Spinal cord (tissue), 4 donors: ENCODE measurements around the gene FAM228B. TPM values are rescaled to one million over a fixed set of nuclear protein-coding genes. Genes with fewer than 3 reads are reported as not detected.

ENCODE experiments used
- polyA plus RNA-seq, 2 donors: library from polyadenylated mRNA; unstranded; fragments of 120-200 nt; gene quantifications; one replicate each; pipeline ENCODE4 v1.2.1, GENCODE V29; 2013; ENCODE audit not compliant: insufficient read length in 2 of 2
- total RNA-seq, 2 donors: library from RNA; depleted of rRNA in 1 of 2; stranded (reverse); fragments of 120-200 nt in 1 of 2; fragments of >200 nt in 1 of 2; gene quantifications; one replicate each; pipeline versions ENCODE4 v1.2.3 to v1.2.4, GENCODE V29; 2013 to 2014

Gene FAM228B
- total and polyA plus RNA-seq, 4 donors = 30.4 to 55.0 (median 49.7) TPM

Other genes with a start within 250 kb of the FAM228B start
- gene ATAD2B, start 196.3 kb upstream of the FAM228B start, total RNA-seq = 10 to 100 TPM; 28.1 to 42.4 TPM
- gene ATAD2B, start 196.3 kb upstream of the FAM228B start, polyA plus RNA-seq = 10 to 100 TPM; 14.5 to 17.2 TPM
- 10 to 100 TPM; 27.1 to 34.6 TPM for gene UBXN2A, start 183.0 kb upstream of the FAM228B start, total RNA-seq
- 10 to 100 TPM; 18.9 to 20.8 TPM for gene UBXN2A, start 183.0 kb upstream of the FAM228B start, polyA plus RNA-seq
- 1 to 10 TPM; 1.1 to 1.2 TPM for gene MFSD2B, start 113.4 kb upstream of the FAM228B start, total RNA-seq
- 1 to 10 TPM; 4.7 to 5.2 TPM for gene MFSD2B, start 113.4 kb upstream of the FAM228B start, polyA plus RNA-seq
- 10 to 100 TPM; 14.7 to 16.1 TPM for gene WDCP, start 76.1 kb upstream of the FAM228B start, total RNA-seq
- gene WDCP, start 76.1 kb upstream of the FAM228B start, polyA plus RNA-seq = 10 to 100 TPM in 1 of 2 donors, 1 to 10 TPM in 1; 9.5 to 10.8 TPM
- gene FKBP1B, start 73.7 kb upstream of the FAM228B start, total RNA-seq = 10 to 100 TPM; 35.9 to 72.4 TPM
- 100 to 1,000 TPM in 1 of 2 donors, 10 to 100 TPM in 1; 99.9 to 105 TPM for gene FKBP1B, start 73.7 kb upstream of the FAM228B start, polyA plus RNA-seq
- 100 to 1,000 TPM; 104 to 162 TPM for gene SF3B6, start 47.1 kb upstream of the FAM228B start, total RNA-seq
- gene SF3B6, start 47.1 kb upstream of the FAM228B start, polyA plus RNA-seq = 100 to 1,000 TPM; 102 to 120 TPM
- 10 to 100 TPM; 16.9 to 62.5 TPM for gene TP53I3, start 38.6 kb upstream of the FAM228B start, total RNA-seq
- 10 to 100 TPM; 28.0 to 32.0 TPM for gene TP53I3, start 38.6 kb upstream of the FAM228B start, polyA plus RNA-seq
- gene PFN4, start 135 bp upstream of the FAM228B start, total RNA-seq = 1 to 10 TPM; 1.5 to 4.5 TPM
- gene PFN4, start 135 bp upstream of the FAM228B start, polyA plus RNA-seq = 1 to 10 TPM; 2.2 to 3.6 TPM
- gene FAM228A, start 51.6 kb downstream of the FAM228B start, total RNA-seq = 1 to 10 TPM in 1 of 2 donors, under 1 TPM in 1; 0.88 to 4.6 TPM
- 1 to 10 TPM; 1.8 to 2.8 TPM for gene FAM228A, start 51.6 kb downstream of the FAM228B start, polyA plus RNA-seq
- gene ITSN2, start 237.1 kb downstream of the FAM228B start, total RNA-seq = 10 to 100 TPM; 29.8 to 36.7 TPM
- 10 to 100 TPM; 21.0 to 25.3 TPM for gene ITSN2, start 237.1 kb downstream of the FAM228B start, polyA plus RNA-seq